GM18508 (cell line): ENCODE data around the gene GOLGA6C.
"Not testable (repeated sequence)": the region's sequence is repeated elsewhere in the genome, so short reads cannot be mapped to it uniquely, and the experiment has no call there.

Experiments used
- ATAC-seq: cut with Tn5 transposase; IDR thresholded peaks from one replicate; pipeline ENCODE4 v1.9.1; 2021; ENCODE audit warnings: moderate number of reproducible peaks; ENCODE audit not compliant: insufficient read depth, unreplicated experiment

The GOLGA6C gene

DNA sequence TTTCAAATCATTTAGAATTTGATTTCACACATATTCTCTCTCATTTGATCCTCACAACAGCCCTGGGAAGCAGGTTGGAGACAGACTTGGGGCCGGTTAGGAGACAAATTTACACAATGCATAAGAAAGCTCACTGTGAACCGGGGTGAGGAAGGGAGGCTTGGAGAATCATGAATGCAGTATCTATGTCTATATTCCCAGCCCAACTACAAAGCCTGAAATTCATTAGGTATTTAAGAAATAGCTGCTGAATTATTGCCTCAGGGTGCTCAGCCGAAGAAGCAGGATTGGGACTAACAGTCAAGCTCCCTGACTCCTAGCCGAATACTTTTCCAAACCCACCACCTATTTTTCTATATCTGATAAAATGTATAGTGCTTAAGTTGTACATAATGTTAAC, 8.4 kb upstream of the GOLGA6C start:
- ATAC-seq, result no peak

DNA sequence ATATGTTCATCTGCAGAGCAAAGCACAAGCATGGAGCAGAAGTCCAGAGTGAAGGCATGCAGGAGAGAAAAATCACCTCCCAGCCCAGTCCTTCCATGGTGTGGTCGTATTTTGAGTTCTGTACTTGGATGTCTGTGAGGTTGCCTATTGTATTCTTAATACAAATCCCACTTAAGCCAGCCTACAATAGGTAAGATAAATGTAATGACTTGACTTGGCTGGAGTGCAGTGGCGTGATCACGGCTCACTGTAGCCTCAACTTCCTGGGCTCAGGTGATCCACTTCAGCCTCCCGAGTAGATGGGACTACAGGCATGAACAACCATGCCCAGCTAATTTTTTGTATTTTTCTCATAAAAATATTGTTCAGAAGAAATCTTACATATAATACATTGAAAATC, 6.8 kb upstream of the GOLGA6C start:
- not testable (repeated sequence) for ATAC-seq

DNA sequence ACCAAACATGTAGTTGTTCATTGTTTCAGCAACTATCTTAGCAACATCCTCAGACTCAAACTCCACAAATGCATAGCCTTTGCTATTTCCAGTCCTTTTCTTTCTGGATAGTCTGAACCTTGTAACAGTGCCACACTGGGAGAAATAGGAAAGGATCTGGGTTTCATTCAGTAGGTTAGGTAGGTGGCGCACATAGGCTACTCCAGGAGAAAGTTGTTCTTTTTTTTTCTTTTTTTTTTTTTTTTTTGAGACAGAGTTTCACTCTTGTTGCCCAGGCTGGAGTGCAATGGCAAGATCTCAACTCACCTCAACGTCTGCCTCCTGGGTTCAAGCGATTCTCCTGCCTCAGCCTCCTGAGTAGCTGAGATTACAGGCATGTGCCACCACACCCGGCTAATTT, 5.8 kb upstream of the GOLGA6C start:
- not testable (repeated sequence) for ATAC-seq

DNA sequence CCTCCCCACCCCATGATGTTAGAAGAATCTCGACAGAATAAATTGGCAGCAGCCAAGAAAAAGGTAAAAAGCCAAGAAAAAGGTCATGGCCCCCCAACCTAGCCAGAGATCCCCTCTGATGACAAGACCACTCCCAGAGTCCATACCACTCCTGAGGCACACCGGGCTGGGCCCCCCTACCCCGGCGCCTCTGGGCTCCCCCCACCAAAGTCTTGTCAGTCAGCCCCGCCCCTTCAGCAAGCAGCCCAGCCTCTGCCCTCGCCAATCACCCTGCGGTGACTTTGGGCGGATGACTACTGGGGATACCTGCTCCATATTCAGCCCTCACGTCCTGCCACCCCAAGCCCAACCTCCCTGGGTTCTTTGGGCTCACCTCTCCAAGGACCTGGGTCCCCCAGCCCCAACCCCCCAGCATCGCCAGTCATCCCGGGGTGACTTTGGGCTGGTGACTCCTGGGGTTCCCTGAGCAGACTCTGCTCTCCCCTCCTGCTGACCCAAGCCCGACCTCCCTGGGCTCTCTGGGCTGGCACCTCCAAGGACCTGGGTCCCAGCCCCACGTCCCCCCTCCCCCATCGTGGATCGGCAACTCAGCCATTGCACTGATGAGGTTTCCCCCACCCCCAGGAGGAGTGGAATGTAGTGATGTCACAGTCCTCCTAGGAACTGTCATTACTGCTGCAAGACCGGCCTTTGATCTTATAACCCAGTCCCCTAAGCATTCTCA, 648 bp downstream of the GOLGA6C start:
- ATAC-seq, result not testable (repeated sequence)

DNA sequence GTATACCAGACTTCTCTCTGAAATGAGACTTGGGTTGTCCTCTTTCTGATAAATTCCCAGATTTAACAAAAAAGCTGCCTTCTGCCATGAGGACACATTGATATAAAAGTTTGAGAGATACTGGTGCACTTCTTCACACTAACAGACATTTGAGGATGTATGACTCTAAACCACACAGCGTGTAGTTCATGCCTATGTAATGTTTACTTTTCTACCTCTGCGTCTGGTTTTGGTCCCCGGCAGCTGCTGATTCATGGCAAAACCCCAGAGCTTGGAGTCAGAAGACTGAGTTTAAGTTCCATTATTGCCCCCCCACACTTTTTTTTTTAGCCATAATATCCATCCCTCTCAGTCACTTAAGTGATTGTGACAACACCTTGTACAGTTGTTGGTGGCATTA, 1.7 kb downstream of the GOLGA6C start:
- ATAC-seq, result not testable (repeated sequence)

DNA sequence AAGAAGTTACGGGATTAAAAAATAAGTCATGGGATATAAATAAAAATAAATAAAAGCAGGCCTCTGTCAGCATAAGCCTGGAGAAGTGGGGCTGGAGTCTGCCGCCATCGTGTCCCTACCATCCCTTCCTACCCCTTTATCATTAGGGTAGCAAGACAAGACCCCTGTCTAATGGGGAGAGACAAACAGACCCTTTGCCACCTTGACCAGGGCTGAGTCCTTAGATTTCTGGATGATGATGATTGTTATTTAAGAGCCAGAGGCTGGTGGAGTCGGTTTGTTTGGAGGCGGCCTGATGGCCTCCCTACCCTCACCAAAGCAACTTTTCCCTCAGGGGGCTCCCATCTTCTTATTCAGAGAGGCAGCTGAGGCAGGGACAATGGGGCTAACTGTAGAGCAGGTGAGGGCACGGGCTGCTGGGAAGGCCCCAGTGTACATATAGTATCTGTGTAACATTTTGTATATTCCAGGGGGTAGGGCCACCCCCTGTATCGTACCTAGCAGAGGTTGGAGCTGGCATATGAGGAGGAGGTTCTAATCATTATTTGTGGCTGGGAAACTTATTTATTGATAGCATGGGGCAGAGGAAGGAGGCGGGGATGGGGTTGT, 15.7 kb downstream of the GOLGA6C start:
- ATAC-seq, result not testable (repeated sequence)

DNA sequence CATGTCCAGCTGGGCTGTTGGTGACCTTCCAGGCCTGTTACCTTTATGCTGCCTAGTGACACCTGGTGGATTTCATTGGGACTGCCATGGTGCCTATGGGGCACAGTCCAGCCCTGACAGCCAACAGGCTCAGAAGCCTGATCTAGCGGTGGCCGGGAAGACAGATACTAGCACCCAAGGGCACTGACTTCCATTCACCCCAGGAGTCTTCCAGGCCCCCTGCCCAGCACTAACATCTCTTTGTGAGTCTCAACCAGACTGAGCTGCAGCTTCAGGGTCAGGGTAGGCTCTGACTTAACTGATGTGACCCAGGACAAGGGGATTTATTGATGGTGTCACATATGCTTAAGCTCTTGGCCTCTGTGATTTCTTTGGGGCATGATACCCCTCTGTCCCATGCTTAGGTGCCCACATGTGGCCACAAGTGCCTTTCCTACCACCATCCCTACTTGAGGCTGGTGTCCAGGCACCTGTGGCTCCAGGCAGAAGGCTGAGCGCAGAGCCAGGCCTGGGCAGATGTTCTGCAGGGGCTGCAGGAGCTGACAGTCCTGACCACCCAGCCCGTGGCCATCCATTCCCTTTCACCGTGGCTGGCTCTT, 16.5 kb downstream of the GOLGA6C start:
- ATAC-seq, result not testable (repeated sequence)

DNA sequence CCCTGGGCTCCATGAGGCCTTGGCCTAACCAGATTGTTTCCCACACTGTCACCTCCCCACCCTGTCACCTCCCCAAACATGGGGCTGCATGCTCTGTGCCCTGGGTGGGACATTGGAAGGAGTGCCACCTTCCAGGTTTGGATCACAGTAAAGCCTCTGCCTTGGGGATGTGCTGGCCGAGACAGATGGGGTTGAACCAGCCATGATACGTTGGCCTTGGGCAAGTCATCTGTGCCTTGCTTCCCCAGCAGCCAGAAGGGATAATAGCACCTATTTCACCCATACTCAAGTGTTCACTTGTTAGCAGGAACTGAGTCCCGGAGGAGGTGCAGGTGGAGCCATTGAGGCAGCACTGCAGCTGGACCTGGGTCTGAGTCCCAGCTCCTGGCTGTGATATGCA, 17.5 kb downstream of the GOLGA6C start:
- not testable (repeated sequence) for ATAC-seq

DNA sequence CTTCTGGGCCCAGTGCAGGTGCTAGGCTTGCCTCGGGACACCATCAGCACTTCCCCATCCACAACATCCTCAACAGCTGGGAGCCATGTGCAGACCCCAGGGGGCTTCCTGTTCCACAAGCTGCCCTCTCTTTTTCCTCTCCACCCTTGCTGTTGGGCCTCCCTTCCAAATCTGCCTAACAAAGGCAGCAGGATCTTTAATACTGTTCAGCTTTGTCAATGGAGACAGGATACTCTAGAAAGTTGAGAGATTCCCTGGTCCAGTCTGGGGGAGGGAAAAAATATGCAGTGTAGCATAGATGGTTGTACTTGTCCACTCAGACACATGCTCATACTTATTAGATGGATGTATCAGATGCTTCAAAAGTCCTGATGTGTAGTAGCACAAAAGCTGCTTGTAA, 20.4 kb downstream of the GOLGA6C start:
- not testable (repeated sequence) for ATAC-seq

DNA sequence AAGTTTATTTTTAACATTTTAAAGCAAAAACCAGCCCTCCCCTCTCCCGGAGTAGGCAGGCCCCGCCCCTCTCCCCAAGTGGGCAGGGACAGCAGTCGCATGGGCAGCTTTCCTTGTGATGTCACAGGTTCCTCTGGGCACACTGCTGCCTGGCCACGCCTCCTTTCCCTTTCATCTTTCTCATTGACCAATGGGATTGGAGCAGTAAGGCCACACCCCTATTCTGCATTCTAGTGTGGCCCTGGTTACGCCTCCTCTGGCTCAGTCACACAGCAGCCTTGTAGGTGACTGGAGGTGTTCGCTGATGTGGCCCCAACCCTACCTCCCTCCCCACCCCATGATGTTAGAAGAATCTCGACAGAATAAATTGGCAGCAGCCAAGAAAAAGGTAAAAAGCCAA, 24.4 kb downstream of the GOLGA6C start, which contains the start of gene GOLGA6D:
TSS of gene GOLGA6D (plus strand) at position 264 of the 400 bp plus-strand sequence. CDS start at position 305, 41 bp downstream.
- not testable (repeated sequence) for ATAC-seq

DNA sequence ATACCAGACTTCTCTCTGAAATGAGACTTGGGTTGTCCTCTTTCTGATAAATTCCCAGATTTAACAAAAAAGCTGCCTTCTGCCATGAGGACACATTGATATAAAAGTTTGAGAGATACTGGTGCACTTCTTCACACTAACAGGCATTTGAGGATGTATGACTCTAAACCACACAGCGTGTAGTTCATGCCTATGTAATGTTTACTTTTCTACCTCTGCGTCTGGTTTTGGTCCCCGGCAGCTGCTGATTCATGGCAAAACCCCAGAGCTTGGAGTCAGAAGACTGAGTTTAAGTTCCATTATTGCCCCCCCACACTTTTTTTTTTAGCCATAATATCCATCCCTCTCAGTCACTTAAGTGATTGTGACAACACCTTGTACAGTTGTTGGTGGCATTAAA, 26.0 kb downstream of the GOLGA6C start:
- not testable (repeated sequence) for ATAC-seq

DNA sequence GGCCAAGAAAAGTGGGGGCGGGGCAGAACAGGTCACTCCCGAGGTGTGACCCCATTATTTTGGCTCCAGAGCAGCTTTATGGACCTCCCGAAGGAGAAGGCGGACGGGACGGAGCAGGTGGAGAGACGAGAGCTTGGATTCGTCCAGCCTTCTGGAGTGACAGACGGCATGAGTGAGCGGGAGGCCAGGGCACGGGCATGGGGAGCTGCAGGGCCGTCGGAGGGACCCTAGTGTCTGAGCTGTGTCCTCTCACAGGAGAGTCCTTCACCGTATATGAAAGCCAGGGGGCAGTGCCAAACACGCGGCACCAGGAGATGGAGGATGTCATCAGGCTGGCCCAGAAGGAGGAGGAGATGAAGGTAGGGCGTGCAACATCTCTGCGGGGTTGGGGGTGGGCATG, 35.5 kb downstream of the GOLGA6C start:
- not testable (repeated sequence) for ATAC-seq

DNA sequence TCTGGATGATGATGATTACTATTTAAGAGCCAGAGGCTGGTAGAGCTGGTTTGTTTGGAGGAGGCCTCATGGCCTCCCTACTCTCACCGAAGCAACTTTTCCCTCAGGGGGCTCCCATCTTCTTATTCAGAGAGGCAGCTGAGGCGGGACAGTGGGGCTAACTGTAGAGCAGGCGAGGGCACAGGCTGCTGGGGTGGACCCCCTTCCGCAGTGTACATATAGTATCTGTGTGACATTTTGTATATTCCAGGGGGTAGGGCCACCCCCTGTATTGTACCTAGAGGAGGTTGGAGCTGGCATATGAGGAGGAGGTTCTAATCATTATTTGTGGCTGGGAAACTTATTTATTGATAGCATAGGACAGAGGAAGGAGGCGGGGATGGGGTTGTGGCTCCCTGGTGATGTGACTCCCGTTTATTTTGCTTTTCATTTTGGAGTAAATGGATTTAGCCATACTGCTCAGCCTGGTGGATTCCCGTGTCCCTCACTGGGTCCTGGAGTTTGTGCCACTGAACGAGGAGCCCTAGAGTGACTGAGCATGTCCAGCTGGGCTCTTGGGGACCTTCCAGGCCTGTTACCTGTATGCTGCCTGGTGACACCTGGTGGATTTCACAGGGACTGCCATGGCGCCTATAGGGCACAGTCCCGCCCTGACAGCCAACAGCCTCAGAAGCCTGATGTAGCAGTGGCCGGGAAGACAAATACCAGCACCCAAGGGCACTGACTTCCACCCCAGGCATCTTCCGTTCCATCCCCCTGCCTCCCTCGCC, 40.6 kb downstream of the GOLGA6C start:
- not testable (repeated sequence) for ATAC-seq

DNA sequence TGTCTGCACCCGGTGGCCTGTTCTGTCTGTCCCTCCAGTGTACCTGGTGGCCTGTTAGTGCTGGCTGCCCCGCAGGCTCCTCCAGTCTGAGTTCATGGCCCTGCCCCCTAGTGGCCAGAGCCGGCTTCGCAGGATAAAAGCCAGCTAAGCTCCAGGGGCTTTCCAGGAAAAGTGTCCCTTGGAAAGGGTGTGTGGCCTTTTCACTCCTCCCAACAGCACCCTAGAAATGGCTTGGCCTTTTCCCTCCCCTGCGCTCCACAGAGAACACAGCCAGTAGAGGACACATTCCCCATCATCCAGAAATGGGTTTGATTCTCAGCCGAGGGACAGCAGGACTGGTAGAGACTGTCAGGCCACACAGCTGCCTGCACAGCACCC, 41.2 kb downstream of the GOLGA6C start:
- not testable (repeated sequence) for ATAC-seq

DNA sequence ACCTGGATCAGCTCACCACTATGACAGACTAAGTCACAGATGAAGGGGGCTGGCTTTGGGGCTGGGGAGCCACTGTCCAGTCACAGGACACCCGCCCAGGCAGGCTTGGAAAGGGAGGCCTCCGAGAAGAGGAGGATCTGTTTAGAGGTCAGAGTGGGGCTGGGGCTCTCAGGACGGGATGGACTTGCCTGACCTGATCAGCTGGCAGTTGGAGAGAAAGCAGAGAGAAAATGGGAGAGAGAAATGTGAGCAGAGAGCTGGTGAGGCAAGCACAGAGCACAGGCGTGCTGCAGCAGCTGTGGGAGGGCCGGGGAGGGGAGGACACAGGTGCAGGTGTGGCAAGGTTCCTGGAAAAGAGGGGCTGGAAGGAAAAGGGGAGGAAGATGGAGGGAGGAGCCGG, 41.9 kb downstream of the GOLGA6C start:
- ATAC-seq, result not testable (repeated sequence)

DNA sequence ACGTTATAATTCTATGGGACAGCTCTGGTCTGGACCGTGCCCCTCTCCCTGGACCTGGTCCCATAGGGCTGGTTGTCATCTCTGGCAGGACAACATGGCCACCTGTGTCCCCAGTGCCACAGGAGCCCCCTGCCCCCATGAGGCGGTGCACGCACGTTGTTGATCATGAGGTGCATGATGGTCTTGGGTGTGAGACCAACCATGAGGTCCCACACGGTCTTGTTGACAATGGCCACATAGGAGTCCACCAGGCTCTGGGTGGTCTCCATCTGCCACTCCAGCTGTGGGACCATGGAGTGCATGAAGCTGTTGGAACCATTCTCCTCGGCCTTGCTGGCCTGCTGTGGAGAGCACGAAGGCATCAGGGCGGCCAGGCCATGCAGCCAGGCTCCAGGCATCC, 44.2 kb downstream of the GOLGA6C start:
- ATAC-seq, result no peak

DNA sequence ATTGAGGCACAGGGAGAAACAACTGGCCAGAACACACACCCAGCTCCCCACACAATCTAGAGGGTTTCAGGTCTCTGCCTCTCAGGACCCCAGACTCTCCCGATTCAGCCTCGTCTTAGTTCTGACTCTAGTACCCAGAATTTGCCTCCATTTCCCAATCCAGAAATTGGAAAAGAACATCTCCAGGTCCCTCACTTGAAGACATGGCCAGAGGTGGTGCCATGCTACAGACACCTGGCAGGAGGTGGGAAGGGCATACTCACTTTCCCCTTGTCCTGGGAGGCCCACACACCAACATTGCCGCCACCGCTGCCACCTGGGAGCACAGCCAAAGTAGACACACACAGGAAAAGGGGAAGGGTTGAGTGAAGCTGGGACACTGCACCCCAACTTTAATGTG, 44.6 kb downstream of the GOLGA6C start:
- not testable (repeated sequence) for ATAC-seq

DNA sequence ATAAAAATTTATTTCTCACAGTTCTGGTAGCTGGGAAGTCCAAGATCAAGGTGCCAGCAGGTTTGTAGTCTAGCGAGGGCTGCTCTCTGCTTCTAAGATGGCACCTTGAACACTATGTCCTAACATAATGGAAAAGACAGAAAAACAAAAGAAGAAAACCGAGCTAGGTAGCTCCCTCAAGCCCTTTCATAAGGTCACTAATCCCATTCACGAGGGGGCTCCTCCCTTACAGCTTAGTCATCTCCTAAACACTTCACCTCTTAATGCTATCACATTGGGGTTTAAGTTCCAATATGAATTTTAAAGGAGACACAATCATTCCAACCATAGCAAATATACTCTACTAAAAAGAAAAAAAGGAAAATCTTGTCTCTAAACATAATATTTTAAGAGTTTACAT, 48.1 kb downstream of the GOLGA6C start:
- ATAC-seq, result no peak

DNA sequence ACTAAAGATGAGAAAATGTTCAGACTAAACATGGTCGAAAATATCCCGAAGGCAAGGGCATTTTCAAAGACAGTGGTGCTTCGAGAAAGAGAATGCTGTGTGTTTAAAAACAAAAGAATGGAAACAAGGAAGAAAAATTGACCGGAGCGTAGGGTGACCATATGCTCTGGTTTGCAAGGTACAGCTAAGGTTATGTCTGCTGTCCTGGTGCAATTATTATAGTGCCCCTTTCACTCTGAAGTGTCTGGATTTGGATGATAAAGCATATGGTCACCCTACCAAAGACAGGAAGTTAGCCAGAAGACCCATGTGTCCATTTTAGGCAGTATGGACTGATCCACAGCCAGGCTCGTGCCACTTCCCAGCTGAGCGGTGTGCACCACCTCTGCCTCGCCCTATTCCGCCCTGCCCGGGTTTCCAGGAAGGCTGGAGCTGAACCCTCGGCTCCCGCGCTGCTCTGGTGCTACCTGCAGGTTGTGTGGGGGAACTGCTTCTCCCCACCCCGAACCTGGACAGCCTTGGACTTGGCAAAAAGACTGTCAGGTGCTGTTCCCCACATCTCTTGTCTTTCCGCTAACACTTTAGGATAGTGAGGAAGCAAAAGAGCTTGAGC, 49.8 kb downstream of the GOLGA6C start:
- ATAC-seq, result no peak

DNA sequence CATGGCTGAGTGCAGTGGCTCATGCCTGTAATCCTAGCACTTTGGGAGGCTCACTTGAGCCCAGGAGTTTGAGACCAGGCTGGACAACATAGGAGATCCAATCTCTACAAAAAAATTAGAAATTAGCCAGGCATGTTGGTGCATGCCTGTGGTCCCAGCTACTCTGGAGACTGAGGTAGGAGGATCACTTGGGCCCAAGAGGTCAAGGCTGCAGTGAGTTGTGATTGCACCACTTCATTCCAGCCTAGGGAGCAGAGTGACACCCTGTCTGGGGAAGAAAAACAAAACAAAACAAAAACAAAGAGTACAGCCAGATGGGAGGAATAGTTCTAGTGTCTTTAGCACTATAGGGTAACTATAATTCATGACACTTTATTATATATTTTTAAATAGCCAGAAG, 51.6 kb downstream of the GOLGA6C start:
- ATAC-seq, result no peak
